Measurements from ENCODE around the gene FRMPD2.
"Not testable (repeated sequence)": the region's sequence is repeated elsewhere in the genome, so short reads cannot be mapped to it uniquely, and the experiment has no call there.

FRMPD2 gene

DNA sequence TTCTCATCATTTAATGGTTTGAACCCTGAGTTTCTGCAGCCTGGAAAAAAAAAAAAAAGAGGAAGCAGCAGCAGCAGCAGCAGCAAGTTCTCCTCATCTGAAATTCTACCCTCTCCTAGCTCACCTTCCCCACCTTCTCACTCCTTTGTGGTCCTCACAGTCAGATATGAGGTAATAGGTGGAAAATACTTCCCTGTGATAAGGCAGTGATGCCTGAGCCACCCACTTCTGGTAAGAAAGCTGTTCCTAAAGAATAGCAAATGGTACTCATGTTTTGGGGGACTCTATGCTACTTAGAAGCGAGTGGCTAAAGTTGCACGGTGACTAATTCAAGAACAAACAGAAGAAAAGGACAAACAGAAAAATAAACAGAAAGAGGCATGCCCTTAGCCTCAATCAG, 148.2 kb downstream of the FRMPD2 start:
- not testable (repeated sequence) for DNase-seq

GRCh38 chr10:48125631-48126030, 148.9 kb downstream of the FRMPD2 start:
- peak in 1 of 4 experiments; percentile 2 for DNase-seq

- DNase-seq: not testable (repeated sequence)
These were observed 151.9 kb downstream of the FRMPD2 start for GRCh38 chr10:48122618-48123017.

DNA sequence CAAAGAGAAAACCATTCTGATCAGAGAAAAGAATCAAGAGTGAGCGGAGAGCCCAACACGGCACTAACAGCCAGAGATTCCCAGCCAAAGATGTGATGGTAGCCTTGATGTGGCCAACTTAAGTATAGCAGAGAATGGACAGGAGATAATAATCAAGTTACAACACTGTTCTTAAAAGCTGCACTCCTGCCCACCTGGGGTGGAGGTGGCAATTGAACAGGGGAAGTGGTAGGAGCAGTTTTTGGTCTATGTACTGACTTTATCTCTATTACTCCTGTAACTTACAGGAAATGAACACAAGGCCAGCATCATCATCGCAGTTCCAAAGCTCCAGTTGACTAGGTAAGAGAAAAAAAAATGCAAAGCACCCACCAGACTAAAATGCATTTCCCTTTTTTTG, 164.2 kb downstream of the FRMPD2 start:
- not testable (repeated sequence) for DNase-seq
